GM13976 (cell line): ENCODE results near the gene TNKS1BP1.

ENCODE experiments used
- DNase-seq: peaks from one replicate; pipeline ENCODE4 v3.0.0; 2012; ENCODE audit warnings: low spot score
- CTCF ChIP-seq: IDR thresholded peaks from 2 replicates; pipeline ENCODE4 v1.5.1; 2012; ENCODE audit warnings: borderline replicate concordance, mild to moderate bottlenecking; ENCODE audit not compliant: insufficient read depth; ENCODE audit errors: extremely low read depth, missing control alignments, control extremely low read depth
- in situ Hi-C: fragments of 300-500 bp; cut with MboI; formaldehyde crosslinking; loops from one replicate; pipeline ENCODE4 v1.12.0; 2022; ENCODE audit warnings: low sequenced_read_pairs, mixed read lengths, inconsistent platforms; ENCODE audit not compliant: unreplicated experiment

The TNKS1BP1 gene

GRCh38 chr11:57332694-57333440 lies 8.1 kb upstream of the TNKS1BP1 start:
- in situ Hi-C loops: no loop called here
- no peak for DNase-seq
- TF ChIP-seq CTCF: no peak

- in situ Hi-C loops: no loop called here
- TF ChIP-seq CTCF: no peak
- DNase-seq: no peak
These were observed 7.0 kb upstream of the TNKS1BP1 start for GRCh38 chr11:57331720-57332119.

GRCh38 chr11:57330029-57330428 lies 5.3 kb upstream of the TNKS1BP1 start:
- no peak for TF ChIP-seq CTCF
- no peak for DNase-seq
- in situ Hi-C loops: no loop called here

GRCh38 chr11:57327721-57328120 lies 3.0 kb upstream of the TNKS1BP1 start:
- in situ Hi-C loops: no loop called here
- DNase-seq: no peak
- no peak for TF ChIP-seq CTCF

- no peak for DNase-seq
- no peak for TF ChIP-seq CTCF
- in situ Hi-C loops: no loop called here
These were observed 940 bp upstream of the TNKS1BP1 start for GRCh38 chr11:57325735-57326048.

- TF ChIP-seq CTCF: no peak
- peak; percentile 71 for DNase-seq
- in situ Hi-C loops: no loop called here
These were observed 432 bp downstream of the TNKS1BP1 start for GRCh38 chr11:57324154-57324885.

GRCh38 chr11:57323855-57324153 lies 948 bp downstream of the TNKS1BP1 start:
- DNase-seq: no peak
- TF ChIP-seq CTCF: no peak
- in situ Hi-C loops: no loop called here
